KBM-7 (cell line): Measurements from ENCODE around the gene RHEX.
A peak's percentile ranks its signal among the peaks of the same experiment; 100 is the strongest.

Source experiments
- DNase-seq: peaks from one replicate; pipeline ENCODE4 v3.0.0-alpha.2; 2015
- in situ Hi-C: fragments of 300-500 bp; cut with MboI; formaldehyde crosslinking; loops from 2 replicates; pipeline ENCODE4 v1.14.3; 2020; ENCODE audit warnings: low sequenced_read_pairs, low pct_unique_long_range_greater_than_20kb, mixed read lengths

The RHEX gene

GRCh38 chr1:206080026-206080820 lies 27.2 kb downstream of the RHEX start:
- peak; percentile 97 for DNase-seq
- in situ Hi-C loops, result no loop called here

- in situ Hi-C loops, result no loop called here
- DNase-seq, result no peak
Measured at GRCh38 chr1:206081856-206082255, 28.9 kb downstream of the RHEX start.

GRCh38 chr1:206082831-206083695 lies 30.1 kb downstream of the RHEX start:
- in situ Hi-C loops, result no loop called here
- DNase-seq, result peak; percentile 97

- in situ Hi-C loops, result no loop called here
- DNase-seq, result no peak
Measured at GRCh38 chr1:206083750-206084149, 30.8 kb downstream of the RHEX start.

- in situ Hi-C loops, result no loop called here
- no peak for DNase-seq
Measured at GRCh38 chr1:206087091-206087490, 34.1 kb downstream of the RHEX start.

- in situ Hi-C loops, result no loop called here
- no peak for DNase-seq
Measured at GRCh38 chr1:206089341-206089740, 36.4 kb downstream of the RHEX start.

GRCh38 chr1:206094024-206094423 lies 41.1 kb downstream of the RHEX start:
- peak; percentile 95 for DNase-seq
- in situ Hi-C loops, result no loop called here

- in situ Hi-C loops, result no loop called here
Measured at GRCh38 chr1:206097381-206097780, 44.4 kb downstream of the RHEX start.

GRCh38 chr1:206098242-206098919 lies 45.4 kb downstream of the RHEX start:
- in situ Hi-C loops, result no loop called here
- no peak for DNase-seq

More at GRCh38 chr1:206097381-206097780, 44.4 kb downstream of the RHEX start:
- DNase-seq, result no peak

- no peak for DNase-seq
Measured at GRCh38 chr1:206100226-206100815, 47.3 kb downstream of the RHEX start.

GRCh38 chr1:206101351-206102045 lies 48.5 kb downstream of the RHEX start:
- no peak for DNase-seq
- in situ Hi-C loops, result no loop called here

More at GRCh38 chr1:206100226-206100815, 47.3 kb downstream of the RHEX start:
- in situ Hi-C loops, result no loop called here

- peak; percentile 88 for DNase-seq
- in situ Hi-C loops, result no loop called here
Measured at GRCh38 chr1:206102292-206102936, 49.4 kb downstream of the RHEX start.

GRCh38 chr1:206103979-206104378 lies 51.0 kb downstream of the RHEX start:
- in situ Hi-C loops, result no loop called here
- DNase-seq, result no peak

GRCh38 chr1:206105464-206105995 lies 52.6 kb downstream of the RHEX start:
- in situ Hi-C loops, result no loop called here
- DNase-seq, result no peak

GRCh38 chr1:206106328-206107167 lies 53.6 kb downstream of the RHEX start:
- in situ Hi-C loops, result no loop called here
- peak; percentile 86 for DNase-seq

GRCh38 chr1:206107168-206107544 lies 54.2 kb downstream of the RHEX start:
- no peak for DNase-seq
- in situ Hi-C loops, result no loop called here

- no peak for DNase-seq
- in situ Hi-C loops, result no loop called here
Measured at GRCh38 chr1:206108635-206109034, 55.7 kb downstream of the RHEX start.
